GM23338 (cell line): ENCODE data around the gene TMEM214. TPM values are rescaled to one million over a fixed set of nuclear protein-coding genes. Genes with fewer than 3 reads are reported as not detected.

ENCODE experiments used
- ATAC-seq: fragments of 200-7000 bp; cut with Tn5 transposase; 3 replicates; pipeline ENCODE4 v1.9.1; 2020
- DNase-seq: peaks from one replicate; pipeline ENCODE4 v3.0.0-alpha.2; 2015; ENCODE audit warnings: low spot score
- H2AFZ ChIP-seq: fragments of 200-600 bp; sonication (generic); 2 replicates; pipeline ENCODE4 v1.8.0; 2016; ENCODE audit warnings: antibody characterized with exemption, mild to moderate bottlenecking, moderate library complexity
- H3F3A ChIP-seq: fragments of 200-600 bp; sonication (generic); replicated peaks from 2 replicates; pipeline ENCODE4 v1.8.0; 2017; ENCODE audit warnings: antibody characterized with exemption, mixed run types, low read depth
- H3K27ac ChIP-seq: fragments of 200-600 bp; sonication (generic); 2 replicates; pipeline ENCODE4 v1.6.1; 2016; ENCODE audit warnings: low read depth
- H3K27me3 ChIP-seq: fragments of 200-600 bp; sonication (generic); 2 replicates; pipeline ENCODE4 v1.8.0; 2016; ENCODE audit warnings: mild to moderate bottlenecking, mixed run types, moderate library complexity; ENCODE audit not compliant: insufficient read depth
- H3K36me3 ChIP-seq: fragments of 200-600 bp; sonication (generic); 2 replicates; pipeline ENCODE4 v1.8.0; 2016; ENCODE audit warnings: mild to moderate bottlenecking; ENCODE audit not compliant: insufficient read depth
- H3K4me1 ChIP-seq: fragments of 200-600 bp; sonication (generic); 2 replicates; pipeline ENCODE4 v1.8.0; 2016; ENCODE audit warnings: mild to moderate bottlenecking, moderate library complexity; ENCODE audit not compliant: insufficient read depth
- H3K4me2 ChIP-seq: fragments of 200-600 bp; sonication (generic); 2 replicates; pipeline ENCODE4 v1.7.1; 2017; ENCODE audit warnings: mixed run types
- H3K4me3 ChIP-seq: fragments of 200-600 bp; sonication (generic); 2 replicates; pipeline ENCODE4 v1.6.1; 2016; ENCODE audit warnings: mixed run types
- H3K79me2 ChIP-seq: fragments of 200-600 bp; sonication (generic); replicated peaks from 2 replicates; pipeline ENCODE4 v1.8.0; 2017; ENCODE audit warnings: mild to moderate bottlenecking; ENCODE audit not compliant: insufficient read depth
- H3K9me2 ChIP-seq: fragments of 200-600 bp; sonication (generic); 2 replicates; pipeline ENCODE4 v1.8.0; 2017; ENCODE audit not compliant: insufficient read depth
- H4K20me1 ChIP-seq: fragments of 200-600 bp; sonication (generic); replicated peaks from 2 replicates; pipeline ENCODE4 v1.8.0; 2017; ENCODE audit warnings: mild to moderate bottlenecking; ENCODE audit not compliant: insufficient read depth
- H3K27ac Mint-ChIP-seq: 2 replicates; pipeline ENCODE4 v1.8.0; 2020; ENCODE audit warnings: inconsistent platforms, mild to moderate bottlenecking, moderate library complexity, mixed read lengths
- H3K27me3 Mint-ChIP-seq: 3 replicates; pipeline ENCODE4 v1.8.0; 2022; ENCODE audit warnings: low read depth, mild to moderate bottlenecking, moderate library complexity, mixed read lengths, inconsistent platforms; ENCODE audit not compliant: insufficient read depth, poor library complexity
- H3K36me3 Mint-ChIP-seq: 3 replicates; pipeline ENCODE4 v1.8.0; 2021; ENCODE audit warnings: low read depth, mild to moderate bottlenecking, inconsistent platforms, moderate library complexity, mixed read lengths
- H3K4me1 Mint-ChIP-seq: 3 replicates; pipeline ENCODE4 v1.8.0; 2020; ENCODE audit warnings: mild to moderate bottlenecking, inconsistent platforms, mixed read lengths
- H3K4me3 Mint-ChIP-seq: 3 replicates; pipeline ENCODE4 v1.8.0; 2021; ENCODE audit warnings: moderate library complexity, mild to moderate bottlenecking, inconsistent platforms, mixed read lengths
- H3K9me3 Mint-ChIP-seq: 3 replicates; pipeline ENCODE4 v1.8.0; 2020; ENCODE audit warnings: moderate library complexity, mild to moderate bottlenecking, inconsistent platforms, mixed read lengths
- EZH2 ChIP-seq: fragments of 200-600 bp; sonication (generic); IDR thresholded peaks from one replicate; pipeline ENCODE4 v1.8.0; 2017; ENCODE audit warnings: antibody characterized with exemption, mild to moderate bottlenecking, low read depth; ENCODE audit not compliant: unreplicated experiment
- EZH2phosphoT487 ChIP-seq: fragments of 200-600 bp; sonication (generic); IDR thresholded peaks from one replicate; pipeline ENCODE4 v1.8.1; 2018; ENCODE audit warnings: antibody characterized with exemption; ENCODE audit not compliant: unreplicated experiment
- JUNB ChIP-seq: IDR thresholded peaks from one replicate; pipeline ENCODE4 v1.6.1; 2016; ENCODE audit warnings: antibody characterized with exemption; ENCODE audit not compliant: unreplicated experiment
- NANOG ChIP-seq: IDR thresholded peaks from 2 replicates; pipeline ENCODE4 v1.6.1; 2016; ENCODE audit warnings: antibody characterized with exemption, borderline replicate concordance
- ZNF114 ChIP-seq: fragments of 250-450 bp; sonication (Bioruptor Pico); IDR thresholded peaks from 2 replicates; pipeline ENCODE4 v1.5.0; 2020; ENCODE audit warnings: mild to moderate bottlenecking, moderate library complexity
- ZNF331 ChIP-seq: fragments of 250-450 bp; sonication (Bioruptor Pico); IDR thresholded peaks from 2 replicates; pipeline ENCODE4 v1.5.0; 2020; ENCODE audit warnings: low read depth, mild to moderate bottlenecking, moderate library complexity
- polyA plus RNA-seq: library from polyadenylated mRNA; unstranded; fragments of >200 nt; fragmentation: Nextera tagmentation; extraction: Ambion mirVana; gene quantifications from 2 replicates; pipeline ENCODE4 v1.2.1, GENCODE V29; 2016
- total RNA-seq: library from RNA; depleted of rRNA; stranded (reverse); fragments of >200 nt; shearing (Covaris generic); gene quantifications from 2 replicates; pipeline ENCODE4 v1.2.3, GENCODE V29; 2014
- TF ChIP-seq, protein P1 (sequence below): fragments of 250-450 bp; sonication (Bioruptor Pico); IDR thresholded peaks from 2 replicates; pipeline ENCODE4 v1.5.0; 2020; ENCODE audit warnings: mild to moderate bottlenecking, moderate library complexity
- TF ChIP-seq, protein P2 (sequence below): IDR thresholded peaks from one replicate; pipeline ENCODE4 v1.6.1; 2018; ENCODE audit warnings: antibody characterized with exemption; ENCODE audit not compliant: unreplicated experiment

TMEM214 gene
- total and polyA plus RNA-seq, 2 experiments from 2014 or later = 18.4 to 36.5 TPM

DNA sequence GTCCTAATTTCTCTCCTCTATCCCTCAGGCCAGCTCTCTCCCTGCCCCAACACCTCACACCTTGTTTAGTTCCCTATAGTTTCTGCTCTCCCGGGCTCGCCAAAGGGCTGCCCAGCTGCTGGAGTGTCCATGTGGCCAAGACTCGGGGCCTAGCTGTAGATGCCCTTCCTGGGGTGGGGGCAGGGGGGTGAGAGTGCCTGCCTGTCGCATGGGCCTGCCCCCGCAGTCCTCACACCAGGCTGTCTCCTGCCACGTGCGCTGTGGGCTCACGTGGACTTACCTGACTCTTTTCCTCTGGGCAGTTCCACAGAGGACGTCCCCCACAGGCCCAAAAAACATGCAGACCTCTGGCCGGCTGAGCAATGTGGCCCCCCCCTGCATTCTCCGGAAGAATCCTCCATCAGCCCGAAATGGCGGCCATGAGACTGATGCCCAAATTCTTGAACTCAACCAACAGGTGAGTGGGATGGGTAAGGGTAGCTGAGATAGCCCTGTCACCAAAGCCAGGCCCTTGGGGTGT is 7.4 kb upstream of the TMEM214 start:
- Histone ChIP-seq H3K9me2 (no peaks in the 10 kb centered on the region), H3K36me3 (no peaks in the 10 kb centered on the region), H3K4me2 (no peak overlapping the region), H3K4me3 (no peak overlapping the region), H3K4me1 (no peaks in the 10 kb centered on the region; the same call in 1 of the 2 replicates), H3F3A (no peaks in the 10 kb centered on the region), H3K27ac (no peak overlapping the region), H3K27me3 (no peaks in the 10 kb centered on the region), H4K20me1 (no peaks in the 10 kb centered on the region; the same call in 1 of the 2 replicates), H3K79me2 (no peaks in the 10 kb centered on the region), H2AFZ (no peak overlapping the region)
- Mint-ChIP-seq H3K4me3 (no peak overlapping the region), H3K27ac (no peak overlapping the region), H3K36me3 (peaks cover 5% of the 10 kb centered on the region; the same call in 2 of the 3 replicates), H3K27me3 (peaks cover 12% of the 10 kb centered on the region), H3K9me3 (no peaks in the 10 kb centered on the region), H3K4me1 (peaks cover 16% of the 10 kb centered on the region)
- TF ChIP-seq ZNF114 (CRISPR knock-in tag) (no peak), NANOG (no peak), JUNB (no peak), ZNF331 (CRISPR knock-in tag) (no peak), EZH2 (no peak), EZH2phosphoT487 (no peak)
- TF ChIP-seq, protein P1, sequence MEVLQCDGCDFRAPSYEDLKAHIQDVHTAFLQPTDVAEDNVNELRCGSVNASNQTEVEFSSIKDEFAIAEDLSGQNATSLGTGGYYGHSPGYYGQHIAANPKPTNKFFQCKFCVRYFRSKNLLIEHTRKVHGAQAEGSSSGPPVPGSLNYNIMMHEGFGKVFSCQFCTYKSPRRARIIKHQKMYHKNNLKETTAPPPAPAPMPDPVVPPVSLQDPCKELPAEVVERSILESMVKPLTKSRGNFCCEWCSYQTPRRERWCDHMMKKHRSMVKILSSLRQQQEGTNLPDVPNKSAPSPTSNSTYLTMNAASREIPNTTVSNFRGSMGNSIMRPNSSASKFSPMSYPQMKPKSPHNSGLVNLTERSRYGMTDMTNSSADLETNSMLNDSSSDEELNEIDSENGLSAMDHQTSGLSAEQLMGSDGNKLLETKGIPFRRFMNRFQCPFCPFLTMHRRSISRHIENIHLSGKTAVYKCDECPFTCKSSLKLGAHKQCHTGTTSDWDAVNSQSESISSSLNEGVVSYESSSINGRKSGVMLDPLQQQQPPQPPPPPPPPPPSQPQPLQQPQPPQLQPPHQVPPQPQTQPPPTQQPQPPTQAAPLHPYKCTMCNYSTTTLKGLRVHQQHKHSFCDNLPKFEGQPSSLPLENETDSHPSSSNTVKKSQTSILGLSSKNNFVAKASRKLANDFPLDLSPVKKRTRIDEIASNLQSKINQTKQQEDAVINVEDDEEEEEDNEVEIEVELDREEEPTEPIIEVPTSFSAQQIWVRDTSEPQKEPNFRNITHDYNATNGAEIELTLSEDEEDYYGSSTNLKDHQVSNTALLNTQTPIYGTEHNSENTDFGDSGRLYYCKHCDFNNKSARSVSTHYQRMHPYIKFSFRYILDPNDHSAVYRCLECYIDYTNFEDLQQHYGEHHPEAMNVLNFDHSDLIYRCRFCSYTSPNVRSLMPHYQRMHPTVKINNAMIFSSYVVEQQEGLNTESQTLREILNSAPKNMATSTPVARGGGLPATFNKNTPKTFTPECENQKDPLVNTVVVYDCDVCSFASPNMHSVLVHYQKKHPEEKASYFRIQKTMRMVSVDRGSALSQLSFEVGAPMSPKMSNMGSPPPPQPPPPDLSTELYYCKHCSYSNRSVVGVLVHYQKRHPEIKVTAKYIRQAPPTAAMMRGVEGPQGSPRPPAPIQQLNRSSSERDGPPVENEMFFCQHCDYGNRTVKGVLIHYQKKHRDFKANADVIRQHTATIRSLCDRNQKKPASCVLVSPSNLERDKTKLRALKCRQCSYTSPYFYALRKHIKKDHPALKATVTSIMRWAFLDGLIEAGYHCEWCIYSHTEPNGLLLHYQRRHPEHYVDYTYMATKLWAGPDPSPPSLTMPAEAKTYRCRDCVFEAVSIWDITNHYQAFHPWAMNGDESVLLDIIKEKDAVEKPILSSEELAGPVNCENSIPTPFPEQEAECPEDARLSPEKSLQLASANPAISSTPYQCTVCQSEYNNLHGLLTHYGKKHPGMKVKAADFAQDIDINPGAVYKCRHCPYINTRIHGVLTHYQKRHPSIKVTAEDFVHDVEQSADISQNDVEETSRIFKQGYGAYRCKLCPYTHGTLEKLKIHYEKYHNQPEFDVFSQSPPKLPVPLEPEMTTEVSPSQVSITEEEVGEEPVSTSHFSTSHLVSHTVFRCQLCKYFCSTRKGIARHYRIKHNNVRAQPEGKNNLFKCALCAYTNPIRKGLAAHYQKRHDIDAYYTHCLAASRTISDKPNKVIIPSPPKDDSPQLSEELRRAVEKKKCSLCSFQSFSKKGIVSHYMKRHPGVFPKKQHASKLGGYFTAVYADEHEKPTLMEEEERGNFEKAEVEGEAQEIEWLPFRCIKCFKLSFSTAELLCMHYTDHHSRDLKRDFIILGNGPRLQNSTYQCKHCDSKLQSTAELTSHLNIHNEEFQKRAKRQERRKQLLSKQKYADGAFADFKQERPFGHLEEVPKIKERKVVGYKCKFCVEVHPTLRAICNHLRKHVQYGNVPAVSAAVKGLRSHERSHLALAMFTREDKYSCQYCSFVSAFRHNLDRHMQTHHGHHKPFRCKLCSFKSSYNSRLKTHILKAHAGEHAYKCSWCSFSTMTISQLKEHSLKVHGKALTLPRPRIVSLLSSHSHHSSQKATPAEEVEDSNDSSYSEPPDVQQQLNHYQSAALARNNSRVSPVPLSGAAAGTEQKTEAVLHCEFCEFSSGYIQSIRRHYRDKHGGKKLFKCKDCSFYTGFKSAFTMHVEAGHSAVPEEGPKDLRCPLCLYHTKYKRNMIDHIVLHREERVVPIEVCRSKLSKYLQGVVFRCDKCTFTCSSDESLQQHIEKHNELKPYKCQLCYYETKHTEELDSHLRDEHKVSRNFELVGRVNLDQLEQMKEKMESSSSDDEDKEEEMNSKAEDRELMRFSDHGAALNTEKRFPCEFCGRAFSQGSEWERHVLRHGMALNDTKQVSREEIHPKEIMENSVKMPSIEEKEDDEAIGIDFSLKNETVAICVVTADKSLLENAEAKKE (CRISPR knock-in tag) = no peak
- TF ChIP-seq, protein P2, sequence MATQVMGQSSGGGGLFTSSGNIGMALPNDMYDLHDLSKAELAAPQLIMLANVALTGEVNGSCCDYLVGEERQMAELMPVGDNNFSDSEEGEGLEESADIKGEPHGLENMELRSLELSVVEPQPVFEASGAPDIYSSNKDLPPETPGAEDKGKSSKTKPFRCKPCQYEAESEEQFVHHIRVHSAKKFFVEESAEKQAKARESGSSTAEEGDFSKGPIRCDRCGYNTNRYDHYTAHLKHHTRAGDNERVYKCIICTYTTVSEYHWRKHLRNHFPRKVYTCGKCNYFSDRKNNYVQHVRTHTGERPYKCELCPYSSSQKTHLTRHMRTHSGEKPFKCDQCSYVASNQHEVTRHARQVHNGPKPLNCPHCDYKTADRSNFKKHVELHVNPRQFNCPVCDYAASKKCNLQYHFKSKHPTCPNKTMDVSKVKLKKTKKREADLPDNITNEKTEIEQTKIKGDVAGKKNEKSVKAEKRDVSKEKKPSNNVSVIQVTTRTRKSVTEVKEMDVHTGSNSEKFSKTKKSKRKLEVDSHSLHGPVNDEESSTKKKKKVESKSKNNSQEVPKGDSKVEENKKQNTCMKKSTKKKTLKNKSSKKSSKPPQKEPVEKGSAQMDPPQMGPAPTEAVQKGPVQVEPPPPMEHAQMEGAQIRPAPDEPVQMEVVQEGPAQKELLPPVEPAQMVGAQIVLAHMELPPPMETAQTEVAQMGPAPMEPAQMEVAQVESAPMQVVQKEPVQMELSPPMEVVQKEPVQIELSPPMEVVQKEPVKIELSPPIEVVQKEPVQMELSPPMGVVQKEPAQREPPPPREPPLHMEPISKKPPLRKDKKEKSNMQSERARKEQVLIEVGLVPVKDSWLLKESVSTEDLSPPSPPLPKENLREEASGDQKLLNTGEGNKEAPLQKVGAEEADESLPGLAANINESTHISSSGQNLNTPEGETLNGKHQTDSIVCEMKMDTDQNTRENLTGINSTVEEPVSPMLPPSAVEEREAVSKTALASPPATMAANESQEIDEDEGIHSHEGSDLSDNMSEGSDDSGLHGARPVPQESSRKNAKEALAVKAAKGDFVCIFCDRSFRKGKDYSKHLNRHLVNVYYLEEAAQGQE = no peak
- DNase-seq (no peak), ATAC-seq (no peak)
